WTC11 (cell line): ENCODE results near the gene QKI.

Experiments
- CREB1 ChIP-seq: sonication (generic); formaldehyde crosslinking; IDR thresholded peaks from 2 replicates; pipeline ENCODE4 v1.8.0; 2023; ENCODE audit warnings: mild to moderate bottlenecking, missing genetic modification reagents
- JUN ChIP-seq: sonication (generic); formaldehyde crosslinking; IDR thresholded peaks from 2 replicates; pipeline ENCODE4 v1.8.0; 2023; ENCODE audit warnings: mild to moderate bottlenecking, missing genetic modification reagents
- NR1H2 ChIP-seq: sonication (generic); formaldehyde crosslinking; IDR thresholded peaks from 2 replicates; pipeline ENCODE4 v1.9.0; 2021; ENCODE audit warnings: mild to moderate bottlenecking, moderate library complexity, missing genetic modification reagents
- TF ChIP-seq, protein P1 (sequence below): fragments of 200-600 bp; IDR thresholded peaks from 2 replicates; pipeline ENCODE4 v1.8.0; 2022; ENCODE audit warnings: antibody characterized with exemption

DNA sequence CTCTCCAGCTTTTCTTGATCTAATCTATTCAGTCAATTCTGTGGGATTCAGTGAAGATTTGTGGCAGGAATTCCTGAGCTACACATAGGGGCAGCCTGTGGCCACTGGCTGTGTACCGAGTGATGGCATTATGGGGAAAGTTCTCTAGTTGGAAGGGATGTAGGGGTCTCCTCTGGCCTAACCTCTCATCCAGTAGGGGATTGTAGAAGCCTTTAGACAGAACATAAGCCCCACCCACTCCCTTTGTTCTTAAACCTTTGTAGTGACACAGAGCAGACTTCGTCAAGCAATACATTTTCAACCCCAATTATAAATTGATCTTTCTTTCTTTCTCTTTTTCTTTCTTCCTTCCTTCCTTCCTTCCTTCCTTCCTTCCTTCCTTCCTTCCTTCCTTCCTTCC lies 188.9 kb downstream of the QKI start:
- TF ChIP-seq, protein P1, sequence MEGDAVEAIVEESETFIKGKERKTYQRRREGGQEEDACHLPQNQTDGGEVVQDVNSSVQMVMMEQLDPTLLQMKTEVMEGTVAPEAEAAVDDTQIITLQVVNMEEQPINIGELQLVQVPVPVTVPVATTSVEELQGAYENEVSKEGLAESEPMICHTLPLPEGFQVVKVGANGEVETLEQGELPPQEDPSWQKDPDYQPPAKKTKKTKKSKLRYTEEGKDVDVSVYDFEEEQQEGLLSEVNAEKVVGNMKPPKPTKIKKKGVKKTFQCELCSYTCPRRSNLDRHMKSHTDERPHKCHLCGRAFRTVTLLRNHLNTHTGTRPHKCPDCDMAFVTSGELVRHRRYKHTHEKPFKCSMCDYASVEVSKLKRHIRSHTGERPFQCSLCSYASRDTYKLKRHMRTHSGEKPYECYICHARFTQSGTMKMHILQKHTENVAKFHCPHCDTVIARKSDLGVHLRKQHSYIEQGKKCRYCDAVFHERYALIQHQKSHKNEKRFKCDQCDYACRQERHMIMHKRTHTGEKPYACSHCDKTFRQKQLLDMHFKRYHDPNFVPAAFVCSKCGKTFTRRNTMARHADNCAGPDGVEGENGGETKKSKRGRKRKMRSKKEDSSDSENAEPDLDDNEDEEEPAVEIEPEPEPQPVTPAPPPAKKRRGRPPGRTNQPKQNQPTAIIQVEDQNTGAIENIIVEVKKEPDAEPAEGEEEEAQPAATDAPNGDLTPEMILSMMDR: no peak
- TF ChIP-seq CREB1 (CRISPR knock-in tag) (no peak), JUN (CRISPR knock-in tag) (no peak), NR1H2 (no peak)
